Loucy (cell line): ENCODE results near the gene AIG1.

Source experiments
- EZH2phosphoT487 ChIP-seq: fragments of 200-600 bp; IDR thresholded peaks from 2 replicates; pipeline ENCODE4 v1.6.1; 2018; ENCODE audit warnings: antibody characterized with exemption, mild to moderate bottlenecking, moderate library complexity, borderline replicate concordance
- TF ChIP-seq, protein P1 (sequence below): fragments of 200-600 bp; sonication (generic); conservative IDR thresholded peaks from 2 replicates; pipeline ENCODE4 v1.5.1; 2014; ENCODE audit warnings: mild to moderate bottlenecking, antibody characterized with exemption, low read length

DNA sequence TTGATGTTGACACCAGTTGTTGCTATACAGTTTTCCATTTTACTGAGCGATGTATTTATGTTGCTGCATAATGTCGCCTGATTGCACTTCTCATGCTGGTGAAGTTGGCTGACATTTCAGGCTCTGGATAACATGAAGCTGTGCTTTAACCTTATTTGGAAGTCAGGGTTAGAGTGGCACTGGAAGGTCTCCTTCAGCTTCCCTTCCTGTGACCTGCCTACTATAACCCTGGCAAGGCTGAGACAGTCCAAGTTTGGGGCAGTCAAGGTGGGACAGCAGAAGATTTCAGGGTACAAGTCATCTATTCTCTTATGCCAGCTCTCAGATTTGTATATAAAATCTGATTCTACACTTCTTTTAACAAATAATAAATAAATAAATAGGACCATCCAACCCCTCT is 127.6 kb downstream of the AIG1 start:
- TF ChIP-seq, protein P1, sequence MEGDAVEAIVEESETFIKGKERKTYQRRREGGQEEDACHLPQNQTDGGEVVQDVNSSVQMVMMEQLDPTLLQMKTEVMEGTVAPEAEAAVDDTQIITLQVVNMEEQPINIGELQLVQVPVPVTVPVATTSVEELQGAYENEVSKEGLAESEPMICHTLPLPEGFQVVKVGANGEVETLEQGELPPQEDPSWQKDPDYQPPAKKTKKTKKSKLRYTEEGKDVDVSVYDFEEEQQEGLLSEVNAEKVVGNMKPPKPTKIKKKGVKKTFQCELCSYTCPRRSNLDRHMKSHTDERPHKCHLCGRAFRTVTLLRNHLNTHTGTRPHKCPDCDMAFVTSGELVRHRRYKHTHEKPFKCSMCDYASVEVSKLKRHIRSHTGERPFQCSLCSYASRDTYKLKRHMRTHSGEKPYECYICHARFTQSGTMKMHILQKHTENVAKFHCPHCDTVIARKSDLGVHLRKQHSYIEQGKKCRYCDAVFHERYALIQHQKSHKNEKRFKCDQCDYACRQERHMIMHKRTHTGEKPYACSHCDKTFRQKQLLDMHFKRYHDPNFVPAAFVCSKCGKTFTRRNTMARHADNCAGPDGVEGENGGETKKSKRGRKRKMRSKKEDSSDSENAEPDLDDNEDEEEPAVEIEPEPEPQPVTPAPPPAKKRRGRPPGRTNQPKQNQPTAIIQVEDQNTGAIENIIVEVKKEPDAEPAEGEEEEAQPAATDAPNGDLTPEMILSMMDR: no peak
- no peak for TF ChIP-seq EZH2phosphoT487
